Left ventricle myocardium inferior (tissue), 1 donor: Measurements from ENCODE around the gene SPOUT1. TPM values are rescaled to one million over a fixed set of nuclear protein-coding genes. Genes with fewer than 3 reads are reported as not detected.

Experiments used
- DNase-seq: peaks from one replicate; pipeline ENCODE4 v3.0.0-alpha.2; 2020
- H3K27ac ChIP-seq: fragments of 200-600 bp; replicated peaks from 2 replicates; pipeline ENCODE4 v1.8.0; 2021
- H3K27me3 ChIP-seq: fragments of 200-600 bp; 2 replicates; pipeline ENCODE4 v1.8.0; 2021; ENCODE audit warnings: low read depth
- H3K36me3 ChIP-seq: fragments of 200-600 bp; 2 replicates; pipeline ENCODE4 v1.8.0; 2021
- H3K4me1 ChIP-seq: fragments of 200-600 bp; 2 replicates; pipeline ENCODE4 v1.8.0; 2021
- H3K4me3 ChIP-seq: fragments of 200-600 bp; 2 replicates; pipeline ENCODE4 v1.8.0; 2021; ENCODE audit warnings: mild to moderate bottlenecking, moderate library complexity
- H3K9me3 ChIP-seq: fragments of 200-600 bp; replicated peaks from 2 replicates; pipeline ENCODE4 v1.8.0; 2021
- CTCF ChIP-seq: fragments of 200-600 bp; IDR thresholded peaks from 2 replicates; pipeline ENCODE4 v1.8.0; 2021; ENCODE audit warnings: antibody characterized with exemption, mild to moderate bottlenecking, borderline replicate concordance
- intact Hi-C: fragments of 100-400 bp; cut with micrococcal nuclease; formaldehyde crosslinking; loops from one replicate; pipeline ENCODE4 v1.11.0; 2022
- total RNA-seq: library from RNA; stranded (reverse); fragmentation: NEBNext Ultra II Directional; extraction: Animal tissue kit (Norgen Biotek cat#: 25700); gene quantifications from one replicate; pipeline ENCODE4 v1.2.1, GENCODE V29; 2021
- donor health status: DM: no; HTN: yes; CAD: no; lungs with severe emphysema.

Gene SPOUT1
- total RNA-seq, 1 donor from 2014 or later, result 17.5 TPM

- intact Hi-C loops, result no loop called here
- Histone ChIP-seq H3K27ac (peak overlapping the region; percentile 97), H3K36me3 (peaks cover 33% of the 10 kb centered on the region), H3K9me3 (no peaks in the 10 kb centered on the region), H3K4me3 (peak overlapping the region; percentile 78), H3K4me1 (peaks cover 22% of the 10 kb centered on the region), H3K27me3 (no peaks in the 10 kb centered on the region)
- DNase-seq, result peak; percentile 40
- no peak for TF ChIP-seq CTCF
Observed at GRCh38 chr9:128818839-128819715, 10.5 kb downstream of the SPOUT1 start.

GRCh38 chr9:128818099-128818838, 11.3 kb downstream of the SPOUT1 start, which contains the start of gene ENDOG:
TSS of gene ENDOG (plus strand) at chr9:128818500. CDS start at chr9:128818685, 185 bp downstream.
- H3K36me3 ChIP-seq, result peaks cover 26% of the 10 kb centered on the region
- H3K4me3 ChIP-seq, result peak within 1 kb of the TSS; percentile 78
- H3K4me1 ChIP-seq, result peaks cover 22% of the 10 kb centered on the region
- intact Hi-C loops, result no loop called here
- peak within 1 kb of the TSS; percentile 97 for H3K27ac ChIP-seq
- peak; percentile 97 for TF ChIP-seq CTCF
- no peaks in the 10 kb centered on the region for H3K9me3 ChIP-seq
- H3K27me3 ChIP-seq, result no peaks in the 10 kb centered on the region
- DNase-seq, result peak; percentile 98

GRCh38 chr9:128810873-128811272, 18.7 kb downstream of the SPOUT1 start:
- Histone ChIP-seq H3K36me3 (peaks cover 22% of the 10 kb centered on the region), H3K27me3 (no peaks in the 10 kb centered on the region), H3K27ac (no peak overlapping the region), H3K4me1 (no peaks in the 10 kb centered on the region), H3K4me3 (no peak overlapping the region), H3K9me3 (no peaks in the 10 kb centered on the region)
- no peak for DNase-seq
- intact Hi-C loops, result no loop called here
- TF ChIP-seq CTCF, result no peak

- DNase-seq, result no peak
- Histone ChIP-seq H3K27ac (no peak overlapping the region), H3K4me1 (no peaks in the 10 kb centered on the region), H3K27me3 (no peaks in the 10 kb centered on the region), H3K9me3 (no peaks in the 10 kb centered on the region), H3K36me3 (peaks cover 33% of the 10 kb centered on the region), H3K4me3 (no peak overlapping the region)
- no peak for TF ChIP-seq CTCF
- intact Hi-C loops, result no loop called here
Observed at GRCh38 chr9:128809831-128810230, 19.8 kb downstream of the SPOUT1 start.

GRCh38 chr9:128809036-128809599, 20.5 kb downstream of the SPOUT1 start:
- DNase-seq, result no peak
- Histone ChIP-seq H3K27me3 (no peaks in the 10 kb centered on the region), H3K36me3 (peaks cover 38% of the 10 kb centered on the region), H3K4me3 (no peak overlapping the region), H3K27ac (no peak overlapping the region), H3K4me1 (no peaks in the 10 kb centered on the region), H3K9me3 (no peaks in the 10 kb centered on the region)
- intact Hi-C loops, result no loop called here
- TF ChIP-seq CTCF, result no peak
